IPS DF 4.7 (cell line): ENCODE measurements around the gene GAL3ST1.
"Not testable (repeated sequence)": the region's sequence is repeated elsewhere in the genome, so short reads cannot be mapped to it uniquely, and the experiment has no call there.

Experiments
- DNase-seq: peaks from one replicate; pipeline ENCODE4 v3.0.0-alpha.2; 2013; ENCODE audit warnings: low spot score; ENCODE audit errors: extremely low read depth

GAL3ST1 gene

DNA sequence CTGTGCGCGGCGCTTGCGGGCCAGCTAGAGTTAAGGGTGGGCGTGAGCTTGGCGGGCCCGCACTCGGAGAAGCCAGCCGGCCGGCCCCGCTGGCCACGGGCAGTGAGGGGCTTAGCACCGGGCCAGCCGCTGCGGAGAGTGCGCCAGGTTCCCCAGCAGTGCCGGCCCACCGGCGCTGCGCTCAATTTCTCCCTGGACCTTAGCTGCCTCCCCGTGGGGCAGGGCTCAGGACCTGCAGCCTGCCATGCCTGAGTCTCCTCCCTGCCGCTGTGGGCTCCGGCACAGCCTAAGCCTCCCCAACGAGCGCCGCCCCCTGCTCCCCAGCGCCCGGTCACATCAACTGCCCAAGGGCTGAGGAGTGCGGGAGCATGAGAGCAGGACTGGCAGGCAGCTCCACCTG is 22.4 kb upstream of the GAL3ST1 start:
- DNase-seq, result no peak

GRCh38 chr22:30596199-30596598 is 21.7 kb upstream of the GAL3ST1 start:
- no peak for DNase-seq

- DNase-seq, result not testable (repeated sequence)
Measured at GRCh38 chr22:30592360-30592713, 17.9 kb upstream of the GAL3ST1 start.

- peak; percentile 98 for DNase-seq
Measured at GRCh38 chr22:30591588-30592359, 17.3 kb upstream of the GAL3ST1 start, which contains the start of gene PES1. Gene PES1 (minus strand): TSS chr22:30591910. CDS start chr22:30591833, 77 bp downstream.

DNA sequence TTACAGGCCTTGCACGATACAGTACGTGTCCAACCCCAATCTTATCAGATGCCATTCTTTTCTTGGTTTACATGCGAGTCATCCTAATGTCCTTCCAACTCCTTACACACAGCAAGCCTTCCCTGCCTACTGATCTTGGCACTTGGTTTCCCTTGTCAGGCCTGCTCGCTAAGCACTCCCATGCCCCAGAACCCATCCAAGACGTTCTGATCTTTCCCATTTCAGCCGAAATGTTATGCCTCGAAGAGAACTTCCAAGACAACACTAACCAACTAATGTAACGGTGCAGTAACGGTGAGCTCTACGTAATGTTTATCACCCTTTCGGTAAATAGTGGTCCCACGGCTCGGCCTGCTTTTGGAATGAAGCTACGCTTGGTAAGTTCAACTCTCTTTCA is 16.7 kb upstream of the GAL3ST1 start:
- DNase-seq, result no peak

DNA sequence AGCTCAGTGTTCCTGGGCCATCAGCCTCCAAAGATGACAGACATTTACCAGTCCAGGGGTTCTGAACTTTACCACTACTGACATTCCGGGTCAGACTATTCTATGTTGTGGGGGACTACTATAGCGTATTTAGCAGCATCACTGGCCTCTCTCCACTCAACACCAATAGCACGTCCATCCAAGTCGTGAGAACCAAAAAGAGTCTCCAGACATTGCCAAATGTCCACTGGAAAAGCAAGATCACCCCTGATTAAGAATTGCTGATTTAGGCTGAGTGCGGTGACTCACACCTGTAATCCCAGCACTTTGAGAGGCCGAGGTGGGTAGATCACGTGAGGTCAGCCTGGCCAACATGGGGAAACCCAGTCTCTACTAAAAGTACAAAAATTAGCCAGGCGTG is 11.9 kb upstream of the GAL3ST1 start:
- no peak for DNase-seq

DNA sequence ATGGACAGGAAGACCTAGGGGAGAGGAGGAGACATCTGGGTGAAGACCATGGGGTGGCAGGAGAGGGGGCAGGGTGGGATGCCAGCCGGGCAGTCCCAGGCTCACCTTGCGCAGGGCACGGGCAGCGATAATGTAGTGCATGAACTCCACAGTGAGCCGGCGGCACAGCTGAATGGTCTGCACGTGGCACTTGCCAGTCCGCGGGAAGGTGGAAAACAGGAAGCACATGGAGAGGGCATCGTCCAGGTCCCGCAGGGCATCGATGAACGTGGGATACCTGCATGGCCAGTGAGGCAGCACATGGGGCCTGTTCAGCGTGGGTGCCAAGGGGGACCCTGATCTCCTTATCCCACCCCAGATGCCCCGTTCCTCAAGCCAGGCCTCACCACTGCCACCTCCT is 10.0 kb upstream of the GAL3ST1 start:
- no peak for DNase-seq

- DNase-seq, result no peak
Measured at GRCh38 chr22:30582788-30583545, 8.5 kb upstream of the GAL3ST1 start.

- DNase-seq, result no peak
Measured at GRCh38 chr22:30582051-30582450, 7.6 kb upstream of the GAL3ST1 start.

DNA sequence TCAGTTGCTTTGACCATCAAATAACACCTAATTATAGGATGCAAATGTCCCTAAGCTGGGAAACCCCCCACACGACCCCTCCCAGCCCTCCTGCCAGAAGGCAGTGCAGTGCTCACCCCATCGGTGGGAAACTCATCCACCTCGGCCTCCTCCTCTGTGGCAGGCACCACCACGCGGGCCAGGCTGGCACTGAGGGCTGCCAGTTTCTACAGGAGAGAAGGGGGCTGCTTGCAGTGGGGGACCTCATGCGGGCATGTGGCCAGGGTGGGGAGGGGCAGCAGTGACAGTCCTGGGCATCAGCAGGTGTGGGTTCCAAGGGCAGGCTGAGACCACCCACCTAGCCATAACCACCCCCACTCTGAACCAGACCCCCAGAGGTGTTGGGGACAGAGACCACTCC is 6.4 kb upstream of the GAL3ST1 start:
- no peak for DNase-seq

DNA sequence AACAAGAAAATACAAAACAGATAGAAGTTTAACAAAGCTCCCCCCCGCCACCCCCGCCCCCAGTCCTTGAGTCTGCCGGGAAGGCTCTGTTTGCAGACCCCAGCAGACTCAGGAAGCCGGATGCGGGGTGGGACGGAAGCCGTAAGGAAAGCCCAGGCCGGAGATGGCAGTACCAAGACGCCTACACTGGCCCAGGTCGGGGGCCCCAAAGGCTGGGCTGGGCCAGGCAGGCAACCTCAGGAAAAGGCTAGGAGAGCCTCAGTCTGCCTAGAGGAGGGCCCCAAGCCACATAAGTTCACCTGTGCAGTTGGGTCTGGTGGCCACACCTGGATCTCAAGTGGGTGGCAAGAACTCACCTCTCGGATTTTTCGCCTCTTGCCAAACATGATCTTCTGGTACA is 4.0 kb upstream of the GAL3ST1 start:
- DNase-seq, result no peak

- no peak for DNase-seq
Measured at GRCh38 chr22:30575859-30576258, 1.4 kb upstream of the GAL3ST1 start.

GRCh38 chr22:30574997-30575671 is 669 bp upstream of the GAL3ST1 start:
- DNase-seq, result no peak

GRCh38 chr22:30573594-30574094 is 821 bp downstream of the GAL3ST1 start:
- no peak for DNase-seq

GRCh38 chr22:30572840-30573593 is 1.4 kb downstream of the GAL3ST1 start:
- no peak for DNase-seq

DNA sequence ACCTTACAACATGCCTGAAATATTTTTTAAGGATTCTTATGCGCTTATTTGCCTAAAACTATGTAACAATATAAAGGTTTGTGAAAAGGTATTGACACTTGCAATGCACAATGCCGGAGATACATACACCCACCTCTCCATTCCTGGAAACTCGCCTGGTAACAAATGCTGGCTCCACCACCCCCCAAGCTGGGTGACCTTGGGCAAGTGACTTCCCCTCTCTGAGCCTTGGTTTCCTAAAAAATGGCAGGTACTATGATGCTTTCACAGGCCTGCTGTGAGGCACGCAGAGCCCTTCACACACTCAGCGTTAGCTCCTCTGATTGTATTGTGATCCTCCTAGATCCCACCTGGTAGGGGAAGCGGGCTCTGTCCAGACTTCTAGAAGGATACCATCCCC is 2.3 kb downstream of the GAL3ST1 start:
- no peak for DNase-seq

DNA sequence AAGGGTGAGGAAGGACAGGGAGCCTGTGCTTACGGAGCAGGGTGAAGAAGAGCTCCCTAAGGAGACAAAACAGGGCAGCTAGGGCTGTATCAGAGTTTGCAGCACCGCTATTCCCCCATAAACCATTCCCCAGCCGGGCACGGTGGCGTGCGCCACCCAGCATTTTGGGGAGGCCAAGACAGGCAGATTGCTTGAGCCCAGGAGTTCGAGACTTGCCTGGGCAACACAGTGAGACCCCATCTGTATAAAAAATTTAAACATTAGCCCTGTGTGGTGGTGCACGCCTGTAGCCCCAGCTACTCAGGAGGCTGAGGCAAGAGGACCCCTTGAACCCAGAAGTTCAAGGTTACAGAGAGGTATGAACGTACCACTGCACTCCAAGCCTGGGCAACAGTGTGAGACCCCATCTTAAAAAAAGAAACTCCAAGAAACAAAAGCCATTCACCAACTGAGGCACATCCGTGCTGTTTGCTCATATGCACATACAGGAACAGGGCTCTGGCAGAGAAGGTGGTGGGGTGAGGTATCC is 4.7 kb downstream of the GAL3ST1 start:
- no peak for DNase-seq

DNA sequence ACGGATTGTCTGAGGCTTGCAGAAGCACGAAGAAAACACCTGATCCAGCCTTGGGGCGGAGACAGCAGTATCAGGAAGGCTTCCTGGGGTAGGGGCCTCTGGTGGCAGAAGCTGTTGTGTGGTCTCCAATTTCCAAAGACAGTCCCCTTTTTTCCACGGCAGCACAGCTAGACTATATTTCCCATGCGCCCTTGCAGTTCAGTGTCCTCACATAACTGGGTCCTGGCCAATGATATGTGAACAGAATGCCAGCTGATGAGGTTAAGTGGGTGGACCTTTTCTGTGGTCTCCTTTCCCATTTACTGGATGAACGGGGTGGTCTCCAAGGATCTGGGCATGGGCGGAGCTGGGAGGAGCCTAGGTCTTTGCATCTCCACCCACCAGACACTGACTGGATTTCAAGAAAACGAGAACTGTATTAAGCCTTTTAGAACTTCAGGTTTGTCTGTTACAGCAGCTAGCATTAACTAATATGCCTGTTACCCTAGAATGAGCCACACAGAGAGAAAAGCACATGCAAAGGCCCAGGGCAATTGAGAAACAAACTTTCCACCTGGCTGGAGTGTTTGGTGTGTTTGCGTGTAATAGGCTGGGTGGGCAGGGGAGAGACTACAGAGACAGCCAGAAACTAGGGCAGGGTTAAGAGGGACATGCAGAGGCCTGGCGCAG is 6.2 kb downstream of the GAL3ST1 start:
- DNase-seq, result no peak

GRCh38 chr22:30567277-30567676 is 7.2 kb downstream of the GAL3ST1 start:
- not testable (repeated sequence) for DNase-seq

DNA sequence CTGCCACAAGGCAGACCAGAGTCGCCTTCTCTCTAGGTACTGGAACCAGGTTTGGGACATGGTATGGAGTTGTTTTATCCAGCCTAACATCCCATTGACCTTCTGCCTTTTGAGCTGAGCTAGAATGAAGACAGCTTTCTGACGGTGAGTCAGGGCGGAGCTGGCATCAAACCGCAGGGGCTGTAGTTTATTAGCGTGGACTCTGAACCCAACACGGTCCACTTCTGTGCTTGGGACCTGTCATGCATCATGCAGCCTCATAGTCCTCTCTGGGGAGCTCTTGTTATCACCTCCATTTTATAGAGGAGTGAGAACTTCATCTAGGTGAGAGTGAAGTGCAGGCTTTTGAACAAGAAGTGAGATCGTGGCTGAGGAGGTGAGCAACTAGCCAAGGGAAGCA is 8.3 kb downstream of the GAL3ST1 start:
- DNase-seq, result no peak

DNA sequence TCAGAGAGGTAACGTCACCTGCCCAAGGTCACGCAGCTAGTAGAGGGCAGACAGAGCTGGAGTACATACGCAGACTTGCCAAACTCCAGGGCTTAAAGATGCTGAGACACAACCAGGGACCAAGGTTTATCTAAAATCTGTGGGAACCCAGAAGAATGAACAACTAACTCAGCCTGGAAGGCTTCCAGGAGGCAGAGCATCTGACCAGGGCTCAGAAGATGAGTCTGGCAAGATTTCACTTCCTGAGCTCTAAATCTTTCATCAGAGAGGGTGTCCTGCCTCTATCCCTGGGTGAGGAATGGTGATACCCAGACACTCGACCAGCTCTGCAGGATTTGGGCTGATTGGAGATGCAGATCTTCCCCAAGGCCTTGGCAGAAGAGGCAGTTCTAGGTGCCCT is 9.1 kb downstream of the GAL3ST1 start:
- DNase-seq, result no peak
